Lung (tissue), 12 donors: Measurements from ENCODE around the gene SPRED1. TPM values are rescaled to one million over a fixed set of nuclear protein-coding genes. Genes with fewer than 3 reads are reported as not detected.

ENCODE experiments used
- ATAC-seq: fragments of 200-7000 bp; cut with Tn5 transposase; one replicate; pipeline ENCODE4 v1.9.1; 2020; ENCODE audit warnings: moderate number of reproducible peaks; ENCODE audit not compliant: insufficient read depth, low FRiP score
- DNase-seq, 3 donors: peaks; one replicate each; pipeline ENCODE4 v3.0.0-alpha.2; 2013 to 2017
- H3K27ac ChIP-seq, 2 donors: one replicate each; pipeline ENCODE4 v1.5.1; 2013; ENCODE audit warnings: mild to moderate bottlenecking in 2 of 2, moderate library complexity in 2 of 2, control low read depth in 1 of 2, inconsistent platforms in 1 of 2, low read depth in 1 of 2, low read length in 1 of 2
- H3K27me3 ChIP-seq, 3 donors: one replicate each; pipeline ENCODE4 v1.5.1; 2013; ENCODE audit warnings: low read length in 2 of 3; ENCODE audit not compliant: control insufficient read depth in 3 of 3, insufficient read depth in 3 of 3
- H3K36me3 ChIP-seq, 4 donors: one replicate each; pipeline ENCODE4 v1.5.1; 2013; ENCODE audit warnings: low read length in 4 of 4, mild to moderate bottlenecking in 1 of 4, moderate library complexity in 1 of 4; ENCODE audit not compliant: control insufficient read depth in 4 of 4, insufficient read depth in 4 of 4
- H3K4me1 ChIP-seq, 5 donors: one replicate each; pipeline ENCODE4 v1.5.1; 2013; ENCODE audit warnings: low read length in 5 of 5, mild to moderate bottlenecking in 2 of 5, moderate library complexity in 1 of 5; ENCODE audit not compliant: control insufficient read depth in 5 of 5, insufficient read depth in 5 of 5
- H3K4me3 ChIP-seq: one replicate; pipeline ENCODE4 v1.5.1; 2013; ENCODE audit warnings: mild to moderate bottlenecking, control low read depth, moderate library complexity
- H3K9ac ChIP-seq, 2 donors: one replicate each; pipeline ENCODE4 v1.5.1; 2013; ENCODE audit warnings: low read length in 2 of 2, control low read depth in 1 of 2; ENCODE audit not compliant: insufficient read depth in 1 of 2
- H3K9me3 ChIP-seq, 4 donors: one replicate each; pipeline ENCODE4 v1.5.1; 2013; ENCODE audit warnings: low read length in 3 of 4, mild to moderate bottlenecking in 1 of 4, moderate library complexity in 1 of 4; ENCODE audit not compliant: control insufficient read depth in 4 of 4, insufficient read depth in 3 of 4
- WGBS, 2 donors: extraction: QIAGEN DNeasy Blood & Tissue Kit; methylation state at CpG; one replicate each; pipeline ENCODE4 v1.1.7; 2013; 5-methylcytosine and 5-hydroxymethylcytosine counted together
- polyA plus RNA-seq, 2 donors: library from polyadenylated mRNA; stranded (reverse); fragments of 200-250 nt; gene quantifications; one replicate each; pipeline ENCODE4 v1.2.1, GENCODE V29; 2013
- total RNA-seq, 2 donors: library from RNA; depleted of rRNA in 1 of 2; stranded (reverse); fragments of >200 nt in 1 of 2; gene quantifications; one replicate each; pipeline ENCODE4 v1.2.1, GENCODE V29; 2014 to 2021
- TF ChIP-seq, protein P1 (sequence below): IDR thresholded peaks from 2 replicates; pipeline ENCODE4 v1.5.1; 2012; ENCODE audit warnings: mild to moderate bottlenecking; ENCODE audit errors: control extremely low read depth, extremely low read depth
- donor health status: control.
- donor health status: control.
- donor health status: Bipolar disorder and iron deficiency.
- donor health status: healthy.
- donor health status: DM: yes; HTN: yes; CAD: no.

Gene SPRED1
- total and polyA plus RNA-seq, 4 donors: 7.9 to 61.1 (median 31.0) TPM

- Histone ChIP-seq H3K4me3 (no peak overlapping the region), H3K36me3 (peaks cover 0 to 6% (median 0%) of the 10 kb centered on the region in 4 donors), H3K9me3 (no peaks in the 10 kb centered on the region), H3K9ac (peak overlapping the region in 1 of 2 donors; percentile 69), H3K4me1 (peaks cover 4 to 44% (median 9%) of the 10 kb centered on the region in 5 donors), H3K27ac (no peak overlapping the region), H3K27me3 (no peaks in the 10 kb centered on the region)
- TF ChIP-seq, protein P1, sequence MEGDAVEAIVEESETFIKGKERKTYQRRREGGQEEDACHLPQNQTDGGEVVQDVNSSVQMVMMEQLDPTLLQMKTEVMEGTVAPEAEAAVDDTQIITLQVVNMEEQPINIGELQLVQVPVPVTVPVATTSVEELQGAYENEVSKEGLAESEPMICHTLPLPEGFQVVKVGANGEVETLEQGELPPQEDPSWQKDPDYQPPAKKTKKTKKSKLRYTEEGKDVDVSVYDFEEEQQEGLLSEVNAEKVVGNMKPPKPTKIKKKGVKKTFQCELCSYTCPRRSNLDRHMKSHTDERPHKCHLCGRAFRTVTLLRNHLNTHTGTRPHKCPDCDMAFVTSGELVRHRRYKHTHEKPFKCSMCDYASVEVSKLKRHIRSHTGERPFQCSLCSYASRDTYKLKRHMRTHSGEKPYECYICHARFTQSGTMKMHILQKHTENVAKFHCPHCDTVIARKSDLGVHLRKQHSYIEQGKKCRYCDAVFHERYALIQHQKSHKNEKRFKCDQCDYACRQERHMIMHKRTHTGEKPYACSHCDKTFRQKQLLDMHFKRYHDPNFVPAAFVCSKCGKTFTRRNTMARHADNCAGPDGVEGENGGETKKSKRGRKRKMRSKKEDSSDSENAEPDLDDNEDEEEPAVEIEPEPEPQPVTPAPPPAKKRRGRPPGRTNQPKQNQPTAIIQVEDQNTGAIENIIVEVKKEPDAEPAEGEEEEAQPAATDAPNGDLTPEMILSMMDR: no peak
- no peak for ATAC-seq
- WGBS, 2 donors: 45 to 71% methylated on average over 2 of the region's 2 CpGs
- peak in 1 of 3 donors; percentile 30 for DNase-seq
Observed at GRCh38 chr15:38255690-38256089, 3.1 kb downstream of the SPRED1 start.

DNA sequence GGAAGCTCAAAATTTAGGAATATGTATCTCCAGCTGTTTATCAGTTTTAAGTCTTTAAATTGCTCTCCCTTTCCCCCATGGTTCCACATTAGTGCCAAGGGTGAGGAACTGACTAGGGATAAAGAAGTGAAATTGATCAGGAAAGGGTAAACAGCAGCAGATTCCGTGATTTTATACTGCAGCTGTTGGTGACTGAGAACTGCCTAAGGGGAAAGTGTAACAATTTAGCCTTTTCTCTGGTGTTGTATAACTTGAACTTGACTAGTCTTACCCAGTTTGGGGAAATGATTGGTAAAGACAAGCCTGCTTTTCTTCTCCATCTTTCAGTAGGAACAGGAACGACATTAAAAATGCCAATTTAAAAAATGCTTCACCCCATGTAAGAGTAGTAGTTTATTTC is 5.0 kb downstream of the SPRED1 start:
- WGBS, 2 donors: 25 to 55% methylated on average over 2 of the region's 2 CpGs
- TF ChIP-seq, protein P1: no peak
- Histone ChIP-seq H3K9me3 (no peaks in the 10 kb centered on the region), H3K4me3 (no peak overlapping the region), H3K27me3 (no peaks in the 10 kb centered on the region), H3K9ac (peak overlapping the region; percentile 18 to 35), H3K27ac (no peak overlapping the region), H3K36me3 (peaks cover 0 to 6% (median 0%) of the 10 kb centered on the region in 4 donors), H3K4me1 (peaks cover 3 to 43% (median 9%) of the 10 kb centered on the region in 5 donors)
- ATAC-seq (no peak), DNase-seq (peak in 1 of 3 donors; percentile 48)

DNA sequence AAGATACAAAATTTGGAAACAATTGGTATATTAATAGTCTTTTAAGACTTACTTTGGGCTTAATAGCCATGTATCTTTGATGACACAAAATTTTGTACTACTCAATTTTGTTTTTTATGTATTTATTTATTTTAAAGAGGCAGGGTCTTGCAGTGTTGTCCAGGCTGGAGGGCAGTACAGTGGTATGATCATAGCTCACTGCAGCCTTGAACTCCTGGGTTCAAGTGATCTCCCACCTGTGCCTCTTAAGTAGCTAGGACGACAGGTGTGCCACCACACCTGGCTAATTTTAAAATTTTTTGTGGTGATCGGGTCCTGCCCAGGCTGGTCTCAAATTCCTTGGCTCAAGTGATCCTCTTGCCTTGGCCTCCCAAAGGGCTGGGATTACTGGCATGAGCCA is 6.5 kb downstream of the SPRED1 start:
- H3K9ac ChIP-seq: no peak overlapping the region
- DNase-seq: no peak
- H3K9me3 ChIP-seq: no peaks in the 10 kb centered on the region
- TF ChIP-seq, protein P1: no peak
- no peak for ATAC-seq
- no peaks in the 10 kb centered on the region for H3K36me3 ChIP-seq
- no peak overlapping the region for H3K27ac ChIP-seq
- no peak overlapping the region for H3K4me3 ChIP-seq
- WGBS, 2 donors: 85% methylated on average over 2 of the region's 2 CpGs
- no peaks in the 10 kb centered on the region for H3K27me3 ChIP-seq
- peaks cover 3 to 43% (median 11%) of the 10 kb centered on the region in 5 donors for H3K4me1 ChIP-seq

DNA sequence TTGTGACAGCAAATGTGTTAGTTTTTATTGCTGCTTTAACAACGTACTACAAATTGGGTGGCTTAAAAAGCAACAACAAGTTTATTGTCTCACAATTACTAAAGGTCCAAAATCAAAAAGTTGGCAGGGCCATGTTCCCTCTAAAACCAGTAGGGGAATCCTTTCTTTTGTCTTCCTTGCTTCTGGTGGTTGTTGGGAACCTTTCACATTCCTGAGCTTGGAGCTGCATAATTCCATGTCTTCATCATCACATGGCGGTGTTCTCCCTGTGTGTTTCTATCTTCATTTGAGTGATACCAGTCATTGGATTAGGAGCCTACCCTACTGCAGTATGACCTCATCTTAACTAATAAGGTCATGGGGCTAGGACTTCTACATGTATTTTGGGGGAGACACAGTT is 7.4 kb downstream of the SPRED1 start:
- H3K9me3 ChIP-seq: no peaks in the 10 kb centered on the region
- H3K36me3 ChIP-seq: no peaks in the 10 kb centered on the region
- H3K27me3 ChIP-seq: no peaks in the 10 kb centered on the region
- TF ChIP-seq, protein P1: no peak
- H3K4me1 ChIP-seq: peaks cover 3 to 40% (median 12%) of the 10 kb centered on the region in 5 donors
- H3K4me3 ChIP-seq: no peak overlapping the region
- 76 to 89% methylated on average over 2 of the region's 2 CpGs for WGBS, 2 donors
- ATAC-seq (no peak), DNase-seq (no peak)
- no peak overlapping the region for H3K27ac ChIP-seq
- H3K9ac ChIP-seq: no peak overlapping the region
